ENCODE data around the gene KCND1.

GRCh38 chrX:48918643-48919340 is 52.9 kb downstream of the KCND1 start, which contains the start of gene PIM2:
- no peak for TF ChIP-seq SP1 (IDR thresholded peaks at IDR 0.05)
- TF ChIP-seq ARNT (IDR thresholded peaks at IDR 0.05): no peak
- 0 out of 2 replicates have a peak, but pooled peaks have one; percentile 46 for TF ChIP-seq ELF4 (IDR thresholded peaks at IDR 0.05)
- no peak for TF ChIP-seq FOXM1 (IDR thresholded peaks at IDR 0.05; ENCODE audit: borderline replicate concordance)
- no peak for TF ChIP-seq BHLHE40 (IDR thresholded peaks at IDR 0.05; ENCODE audit: borderline replicate concordance)
- no peak for TF ChIP-seq NFRKB (IDR thresholded peaks at IDR 0.05)
- TF ChIP-seq TARDBP (IDR thresholded peaks at IDR 0.05): no peak
- TF ChIP-seq FOXK2 (IDR thresholded peaks at IDR 0.05): no peak
- no peak for TF ChIP-seq SUZ12 (IDR thresholded peaks at IDR 0.05)
- TF ChIP-seq HDGF (IDR thresholded peaks at IDR 0.05; ENCODE audit: borderline replicate concordance): no peak
